Mucosa of stomach (tissue), 1 donor: ENCODE results near the gene CDKN3.

Experiments used
- H3K27me3 ChIP-seq: one replicate; pipeline ENCODE4 v1.7.0; 2013; ENCODE audit warnings: mild to moderate bottlenecking, low read length; ENCODE audit not compliant: control insufficient read depth, insufficient read depth
- H3K36me3 ChIP-seq: one replicate; pipeline ENCODE4 v1.7.0; 2013; ENCODE audit warnings: low read length; ENCODE audit not compliant: control insufficient read depth, insufficient read depth
- H3K4me1 ChIP-seq: one replicate; pipeline ENCODE4 v1.7.0; 2013; ENCODE audit warnings: mild to moderate bottlenecking, low read length; ENCODE audit not compliant: control insufficient read depth, insufficient read depth
- H3K4me3 ChIP-seq: one replicate; pipeline ENCODE4 v1.7.0; 2013; ENCODE audit warnings: low read length
- H3K9ac ChIP-seq: one replicate; pipeline ENCODE4 v1.7.0; 2013; ENCODE audit warnings: mild to moderate bottlenecking, low read length, moderate library complexity
- H3K9me3 ChIP-seq: one replicate; pipeline ENCODE4 v1.7.0; 2013; ENCODE audit warnings: mild to moderate bottlenecking, low read length, moderate library complexity; ENCODE audit not compliant: control insufficient read depth
- donor health status: Pancreatic carcinoma.

CDKN3 gene

GRCh38 chr14:54396493-54397335 is at the start of gene CDKN3:
TSS of gene CDKN3 (plus strand) at chr14:54397007. CDS start at chr14:54397069, 62 bp downstream.
- H3K36me3 ChIP-seq = no peaks in the 10 kb centered on the region
- peak within 1 kb of the TSS; percentile 77 for H3K9ac ChIP-seq
- H3K27me3 ChIP-seq = no peaks in the 10 kb centered on the region
- H3K4me1 ChIP-seq = peaks cover 8% of the 10 kb centered on the region
- no peaks in the 10 kb centered on the region for H3K9me3 ChIP-seq
- H3K4me3 ChIP-seq = peak within 1 kb of the TSS; percentile 87

- H3K9ac ChIP-seq = no peak overlapping the region
- no peaks in the 10 kb centered on the region for H3K36me3 ChIP-seq
- no peaks in the 10 kb centered on the region for H3K9me3 ChIP-seq
- no peaks in the 10 kb centered on the region for H3K4me1 ChIP-seq
- H3K4me3 ChIP-seq = no peak overlapping the region
- no peaks in the 10 kb centered on the region for H3K27me3 ChIP-seq
Measured at GRCh38 chr14:54347044-54347443, 49.8 kb upstream of the CDKN3 start.

- Histone ChIP-seq H3K9me3 (no peaks in the 10 kb centered on the region), H3K27me3 (no peaks in the 10 kb centered on the region), H3K36me3 (no peaks in the 10 kb centered on the region), H3K9ac (no peak overlapping the region), H3K4me1 (no peaks in the 10 kb centered on the region), H3K4me3 (no peak overlapping the region)
Measured at GRCh38 chr14:54348001-54348611, 48.7 kb upstream of the CDKN3 start.

GRCh38 chr14:54348923-54349620 is 47.7 kb upstream of the CDKN3 start:
- H3K9ac ChIP-seq = peak overlapping the region; percentile 12
- peaks cover 8% of the 10 kb centered on the region for H3K4me1 ChIP-seq
- H3K4me3 ChIP-seq = no peak overlapping the region
- no peaks in the 10 kb centered on the region for H3K9me3 ChIP-seq
- H3K27me3 ChIP-seq = no peaks in the 10 kb centered on the region
- H3K36me3 ChIP-seq = no peaks in the 10 kb centered on the region

GRCh38 chr14:54349713-54350112 is 47.1 kb upstream of the CDKN3 start:
- Histone ChIP-seq H3K27me3 (no peaks in the 10 kb centered on the region), H3K36me3 (no peaks in the 10 kb centered on the region), H3K9me3 (no peaks in the 10 kb centered on the region), H3K4me1 (peaks cover 12% of the 10 kb centered on the region), H3K4me3 (no peak overlapping the region), H3K9ac (peak overlapping the region; percentile 12)

- no peaks in the 10 kb centered on the region for H3K36me3 ChIP-seq
- H3K27me3 ChIP-seq = no peaks in the 10 kb centered on the region
- peaks cover 12% of the 10 kb centered on the region for H3K4me1 ChIP-seq
- H3K4me3 ChIP-seq = no peak overlapping the region
- no peaks in the 10 kb centered on the region for H3K9me3 ChIP-seq
- no peak overlapping the region for H3K9ac ChIP-seq
Measured at GRCh38 chr14:54350203-54350602, 46.6 kb upstream of the CDKN3 start.

- no peaks in the 10 kb centered on the region for H3K9me3 ChIP-seq
- H3K4me1 ChIP-seq = peaks cover 12% of the 10 kb centered on the region
- H3K36me3 ChIP-seq = no peaks in the 10 kb centered on the region
- H3K4me3 ChIP-seq = no peak overlapping the region
- no peak overlapping the region for H3K9ac ChIP-seq
- no peaks in the 10 kb centered on the region for H3K27me3 ChIP-seq
Measured at GRCh38 chr14:54353266-54353665, 43.5 kb upstream of the CDKN3 start.

- Histone ChIP-seq H3K4me3 (no peak overlapping the region), H3K4me1 (peaks cover 12% of the 10 kb centered on the region), H3K9me3 (no peaks in the 10 kb centered on the region), H3K9ac (no peak overlapping the region), H3K27me3 (no peaks in the 10 kb centered on the region), H3K36me3 (no peaks in the 10 kb centered on the region)
Measured at GRCh38 chr14:54353694-54354093, 43.1 kb upstream of the CDKN3 start.

- H3K4me1 ChIP-seq = peaks cover 12% of the 10 kb centered on the region
- H3K4me3 ChIP-seq = no peak overlapping the region
- no peaks in the 10 kb centered on the region for H3K27me3 ChIP-seq
- H3K9ac ChIP-seq = no peak overlapping the region
- H3K36me3 ChIP-seq = no peaks in the 10 kb centered on the region
- H3K9me3 ChIP-seq = no peaks in the 10 kb centered on the region
Measured at GRCh38 chr14:54354096-54354495, 42.7 kb upstream of the CDKN3 start.

- Histone ChIP-seq H3K36me3 (no peaks in the 10 kb centered on the region), H3K9ac (no peak overlapping the region), H3K9me3 (no peaks in the 10 kb centered on the region)
Measured at GRCh38 chr14:54354968-54355641, 41.7 kb upstream of the CDKN3 start.

GRCh38 chr14:54355698-54356097 is 41.1 kb upstream of the CDKN3 start:
- H3K36me3 ChIP-seq = no peaks in the 10 kb centered on the region
- H3K4me3 ChIP-seq = no peak overlapping the region
- H3K27me3 ChIP-seq = no peaks in the 10 kb centered on the region
- H3K4me1 ChIP-seq = peaks cover 12% of the 10 kb centered on the region
- H3K9ac ChIP-seq = no peak overlapping the region
- H3K9me3 ChIP-seq = no peaks in the 10 kb centered on the region

More at GRCh38 chr14:54354968-54355641, 41.7 kb upstream of the CDKN3 start:
- H3K4me3 ChIP-seq = no peak overlapping the region
- H3K27me3 ChIP-seq = no peaks in the 10 kb centered on the region
- peaks cover 12% of the 10 kb centered on the region for H3K4me1 ChIP-seq
